Measurements from ENCODE around the gene SLC5A6. TPM values are rescaled to one million over a fixed set of nuclear protein-coding genes. Genes with fewer than 3 reads are reported as not detected.
A peak's percentile ranks its signal among the peaks of the same experiment; 100 is the strongest.

SLC5A6 gene
- total and polyA plus RNA-seq, 12 donors, result 5.3 to 20.5 (median 9.1) TPM

- intact Hi-C loops (cut with DNase I), result loop anchor here in 3 of 10 donors (10.0 kb wide), 3 partner anchors 229 to 419 kb away; partner anchors contain the start of genes CENPA (in 1 of the 3) and MAPRE3 (in 1 of the 3)
- no peak for DNase-seq
- Histone ChIP-seq H3K27me3 (no peaks in the 10 kb centered on the region), H3K36me3 (peaks cover 0 to 94% (median 24%) of the 10 kb centered on the region in 9 donors), H3K27ac (no peak overlapping the region), H3K4me3 (no peak overlapping the region), H3K4me1 (no peaks in the 10 kb centered on the region), H3K9me3 (no peaks in the 10 kb centered on the region)
- WGBS, 2 donors, result 97 to 98% methylated on average over 9 of the region's 9 CpGs
- ATAC-seq, result no peak
- TF ChIP-seq CTCF (IDR thresholded peaks at IDR 0.05), result no peak
These were observed 8.3 kb downstream of the SLC5A6 start for GRCh38 chr2:27203741-27204140.

GRCh38 chr2:27202854-27203253 lies 9.2 kb downstream of the SLC5A6 start:
- H3K9me3 ChIP-seq, result no peaks in the 10 kb centered on the region
- no peak overlapping the region for H3K4me3 ChIP-seq
- H3K27ac ChIP-seq, result no peak overlapping the region
- H3K4me1 ChIP-seq, result no peaks in the 10 kb centered on the region
- H3K27me3 ChIP-seq, result no peaks in the 10 kb centered on the region
- 84 to 89% methylated on average over 2 of the region's 2 CpGs for WGBS, 2 donors
- TF ChIP-seq CTCF (IDR thresholded peaks at IDR 0.05), result no peak
- no peak for ATAC-seq
- peaks cover 0 to 86% (median 24%) of the 10 kb centered on the region in 9 donors for H3K36me3 ChIP-seq
- DNase-seq, result no peak
- intact Hi-C loops (cut with DNase I), result loop anchor here in 3 of 10 donors (10.0 kb wide), 3 partner anchors 228 to 418 kb away; partner anchors contain the start of genes CENPA (in 1 of the 3) and MAPRE3 (in 1 of the 3)

- ATAC-seq, result peak in 2 of 8 donors; percentile 38 to 66
- no peak for DNase-seq
- intact Hi-C loops (cut with DNase I), result loop anchor here in 3 of 10 donors (10.0 kb wide), 3 partner anchors 227 to 417 kb away; partner anchors contain the start of genes CENPA (in 1 of the 3) and MAPRE3 (in 1 of the 3)
- Histone ChIP-seq H3K9me3 (no peaks in the 10 kb centered on the region), H3K27me3 (no peaks in the 10 kb centered on the region), H3K4me1 (no peaks in the 10 kb centered on the region), H3K27ac (no peak overlapping the region), H3K36me3 (peaks cover 0 to 74% (median 24%) of the 10 kb centered on the region in 9 donors), H3K4me3 (no peak overlapping the region)
- WGBS, 2 donors, result 77 to 80% methylated on average over 7 of the region's 7 CpGs
- no peak for TF ChIP-seq CTCF (IDR thresholded peaks at IDR 0.05)
These were observed 10.4 kb downstream of the SLC5A6 start for GRCh38 chr2:27201675-27202074.

GRCh38 chr2:27199241-27199640 lies 12.8 kb downstream of the SLC5A6 start:
- no peak overlapping the region for H3K27ac ChIP-seq
- H3K9me3 ChIP-seq, result no peaks in the 10 kb centered on the region
- TF ChIP-seq CTCF (IDR thresholded peaks at IDR 0.05), result no peak
- H3K4me1 ChIP-seq, result no peaks in the 10 kb centered on the region
- H3K36me3 ChIP-seq, result peaks cover 0 to 49% (median 22%) of the 10 kb centered on the region in 9 donors
- DNase-seq, result no peak
- no peaks in the 10 kb centered on the region for H3K27me3 ChIP-seq
- no peak overlapping the region for H3K4me3 ChIP-seq
- peak in 1 of 8 donors; percentile 57 for ATAC-seq
- intact Hi-C loops (cut with DNase I), result loop anchor here in 1 of 10 donors (10.0 kb wide), 1 partner anchor 244 kb away; no protein-coding TSS in a partner anchor
- 79 to 80% methylated on average over 2 of the region's 2 CpGs for WGBS, 2 donors

All from heart right ventricle (tissue), 16 donors.